Kidney epithelial cell (primary cell): Measurements from ENCODE around the gene DTX1. TPM values are rescaled to one million over a fixed set of nuclear protein-coding genes. Genes with fewer than 3 reads are reported as not detected.
"Not testable (repeated sequence)": the region's sequence is repeated elsewhere in the genome, so short reads cannot be mapped to it uniquely, and the experiment has no call there.

Source experiments
- DNase-seq: peaks from one replicate; pipeline ENCODE4 v3.0.0-alpha.2; 2010; ENCODE audit warnings: low read depth
- H3K27me3 ChIP-seq: 2 replicates; pipeline ENCODE4 v1.6.0; 2011; ENCODE audit warnings: low read length; ENCODE audit not compliant: control insufficient read depth, insufficient read depth
- H3K36me3 ChIP-seq: 2 replicates; pipeline ENCODE4 v1.5.1; 2011; ENCODE audit warnings: low read length; ENCODE audit not compliant: control insufficient read depth, insufficient read depth
- H3K4me3 ChIP-seq: 2 replicates; pipeline ENCODE4 v1.5.1; 2011; ENCODE audit warnings: low read depth, mild to moderate bottlenecking, control low read depth, low read length
- total RNA-seq: library from RNA; depleted of rRNA; stranded (reverse); fragments of >200 nt; gene quantifications from 2 replicates; pipeline ENCODE4 v1.2.3, GENCODE V29; 2015
- TF ChIP-seq, protein P1 (sequence below): IDR thresholded peaks from 2 replicates; pipeline ENCODE4 v1.5.1; 2011; ENCODE audit warnings: mild to moderate bottlenecking, moderate library complexity, low read length, control low read depth, inconsistent platforms; ENCODE audit not compliant: insufficient read depth, poor library complexity, severe bottlenecking

The DTX1 gene
- total RNA-seq, 1 donor from 2014 or later, result 1.8 TPM

DNA sequence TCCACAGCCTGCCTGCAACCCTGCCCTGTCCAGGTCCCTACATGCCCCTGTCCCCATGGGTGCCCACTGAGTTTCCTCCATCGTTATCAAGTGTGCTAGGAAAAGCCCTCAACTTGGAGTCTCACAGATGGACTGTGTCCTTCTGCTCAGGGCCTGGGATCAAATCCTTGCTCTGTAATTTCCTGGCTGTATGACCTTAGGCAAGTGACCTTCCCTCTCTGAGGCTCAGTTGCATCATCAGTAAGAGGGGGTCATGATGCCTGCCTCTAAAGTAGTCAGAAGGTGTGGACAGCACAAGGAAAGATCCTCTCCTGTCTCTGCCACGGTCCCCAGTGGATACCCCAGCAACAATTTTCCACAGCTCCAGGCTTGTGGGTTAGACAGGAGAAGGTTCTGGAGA lies 56.9 kb downstream of the DTX1 start:
- H3K27me3 ChIP-seq, result peaks cover 2% of the 10 kb centered on the region
- TF ChIP-seq, protein P1, sequence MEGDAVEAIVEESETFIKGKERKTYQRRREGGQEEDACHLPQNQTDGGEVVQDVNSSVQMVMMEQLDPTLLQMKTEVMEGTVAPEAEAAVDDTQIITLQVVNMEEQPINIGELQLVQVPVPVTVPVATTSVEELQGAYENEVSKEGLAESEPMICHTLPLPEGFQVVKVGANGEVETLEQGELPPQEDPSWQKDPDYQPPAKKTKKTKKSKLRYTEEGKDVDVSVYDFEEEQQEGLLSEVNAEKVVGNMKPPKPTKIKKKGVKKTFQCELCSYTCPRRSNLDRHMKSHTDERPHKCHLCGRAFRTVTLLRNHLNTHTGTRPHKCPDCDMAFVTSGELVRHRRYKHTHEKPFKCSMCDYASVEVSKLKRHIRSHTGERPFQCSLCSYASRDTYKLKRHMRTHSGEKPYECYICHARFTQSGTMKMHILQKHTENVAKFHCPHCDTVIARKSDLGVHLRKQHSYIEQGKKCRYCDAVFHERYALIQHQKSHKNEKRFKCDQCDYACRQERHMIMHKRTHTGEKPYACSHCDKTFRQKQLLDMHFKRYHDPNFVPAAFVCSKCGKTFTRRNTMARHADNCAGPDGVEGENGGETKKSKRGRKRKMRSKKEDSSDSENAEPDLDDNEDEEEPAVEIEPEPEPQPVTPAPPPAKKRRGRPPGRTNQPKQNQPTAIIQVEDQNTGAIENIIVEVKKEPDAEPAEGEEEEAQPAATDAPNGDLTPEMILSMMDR, result no peak
- no peaks in the 10 kb centered on the region for H3K36me3 ChIP-seq
- no peak for DNase-seq
- H3K4me3 ChIP-seq, result no peak overlapping the region

DNA sequence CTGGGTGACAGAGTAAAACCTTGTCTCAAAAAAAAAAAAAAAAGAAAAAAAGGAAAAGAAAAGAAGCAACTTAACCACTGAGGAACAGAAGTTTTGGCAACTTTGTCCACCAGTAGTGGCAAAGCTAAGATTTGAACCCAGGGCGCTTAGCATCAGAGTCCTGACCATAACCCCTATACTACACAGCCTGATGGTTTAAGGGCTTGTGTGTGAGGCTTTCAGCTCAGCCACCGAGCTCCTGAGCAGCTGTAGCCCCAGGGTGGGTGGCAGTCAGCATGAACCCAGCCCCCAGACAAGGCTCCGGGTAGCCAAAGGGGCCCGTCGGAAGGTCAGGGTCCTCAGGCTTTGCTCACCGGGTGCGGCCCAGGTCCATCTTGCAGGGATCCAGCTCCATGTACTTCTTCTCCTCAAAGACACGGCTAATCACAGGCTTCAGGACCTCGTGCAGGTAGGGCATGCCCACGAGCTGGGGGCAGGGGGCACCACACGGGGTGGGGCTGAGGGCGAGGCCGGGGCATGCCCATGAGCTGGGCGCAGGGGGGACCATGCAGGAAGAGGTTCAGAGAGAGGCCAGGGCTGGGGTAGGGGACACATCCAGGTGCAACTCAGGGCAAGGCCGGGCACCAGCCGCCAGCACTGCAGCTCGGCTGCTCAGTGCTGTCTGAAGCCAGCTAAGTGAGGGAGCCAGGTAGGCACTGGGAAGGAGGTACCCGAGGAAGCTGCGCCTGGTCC lies 58.1 kb downstream of the DTX1 start:
- H3K27me3 ChIP-seq, result peaks cover 2% of the 10 kb centered on the region
- H3K36me3 ChIP-seq, result no peaks in the 10 kb centered on the region
- no peak overlapping the region for H3K4me3 ChIP-seq
- no peak for DNase-seq
- TF ChIP-seq, protein P1, result no peak

DNA sequence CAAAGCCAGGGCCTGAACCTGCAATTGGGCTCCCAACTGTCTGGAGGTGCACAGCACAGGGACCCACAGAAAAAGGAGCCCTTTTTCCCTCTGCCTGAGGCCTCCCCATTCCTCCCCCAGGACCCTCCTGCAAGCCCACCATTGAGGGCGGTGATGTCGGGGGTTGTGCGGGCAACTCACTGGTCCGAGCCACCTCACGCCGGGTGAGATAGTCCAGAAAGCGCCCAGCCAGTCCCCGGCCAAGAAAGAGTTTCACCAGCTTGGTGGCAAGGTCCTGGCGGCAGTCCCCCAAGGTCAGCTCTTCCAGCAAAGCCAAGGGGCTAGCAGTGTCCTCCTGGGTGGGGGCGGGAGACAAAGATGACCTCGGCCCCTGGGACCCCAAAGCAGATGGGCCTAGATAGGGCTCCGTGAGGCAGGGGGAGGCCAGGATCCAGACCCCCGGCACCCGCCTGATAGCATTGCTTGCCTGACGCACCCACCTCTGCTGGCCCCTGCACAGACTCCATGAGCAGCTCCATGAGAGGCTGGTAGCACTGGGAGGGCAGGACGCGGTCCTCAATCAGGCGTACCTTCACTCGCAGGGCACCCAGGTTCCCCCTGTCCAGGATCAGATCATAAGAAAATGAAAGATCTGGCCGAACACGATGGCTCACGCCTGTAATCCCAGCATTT lies 59.1 kb downstream of the DTX1 start:
- no peak for DNase-seq
- Histone ChIP-seq H3K27me3 (peaks cover 2% of the 10 kb centered on the region), H3K36me3 (no peaks in the 10 kb centered on the region), H3K4me3 (no peak overlapping the region)
- TF ChIP-seq, protein P1, result no peak

DNA sequence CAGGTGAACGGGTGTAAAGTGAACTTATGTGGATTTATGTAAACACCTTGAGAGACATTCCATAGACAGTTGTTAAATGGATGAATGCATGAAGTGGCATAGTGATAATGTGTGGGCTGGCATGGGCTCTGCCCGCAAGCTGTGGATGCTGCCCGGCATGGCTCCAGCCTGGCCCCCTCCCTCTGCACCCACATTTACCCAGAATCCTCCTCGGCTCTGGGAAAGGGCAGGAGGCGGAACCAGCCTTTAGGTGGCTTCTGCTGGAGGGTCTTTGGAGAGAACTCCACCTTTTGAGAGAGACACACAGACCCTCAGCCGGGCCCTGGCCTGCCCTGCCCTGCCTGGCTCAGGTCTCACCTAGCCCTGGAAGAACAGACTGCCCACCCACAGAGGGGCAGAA lies 60.3 kb downstream of the DTX1 start:
- Histone ChIP-seq H3K36me3 (no peaks in the 10 kb centered on the region), H3K4me3 (no peak overlapping the region), H3K27me3 (peaks cover 2% of the 10 kb centered on the region)
- no peak for DNase-seq
- TF ChIP-seq, protein P1, result no peak

DNA sequence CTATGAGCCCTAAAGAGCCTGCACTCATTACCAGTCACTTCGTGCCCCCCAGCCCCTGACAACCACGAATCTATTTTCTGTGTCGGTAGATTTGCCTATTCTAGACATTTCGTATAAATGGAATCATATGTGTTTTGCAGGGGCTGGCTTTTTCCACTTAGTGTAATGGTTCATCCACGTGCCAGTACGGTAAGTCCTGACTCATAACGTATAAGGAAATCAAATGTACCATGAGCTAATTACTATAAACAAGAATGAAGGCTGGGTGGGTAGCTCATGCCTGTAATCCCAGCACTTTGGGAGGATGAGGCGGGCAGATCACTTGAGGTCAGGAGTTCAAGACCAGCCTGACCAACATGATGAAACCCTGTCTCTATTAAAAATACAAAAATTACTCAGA lies 61.2 kb downstream of the DTX1 start:
- DNase-seq, result not testable (repeated sequence)

DNA sequence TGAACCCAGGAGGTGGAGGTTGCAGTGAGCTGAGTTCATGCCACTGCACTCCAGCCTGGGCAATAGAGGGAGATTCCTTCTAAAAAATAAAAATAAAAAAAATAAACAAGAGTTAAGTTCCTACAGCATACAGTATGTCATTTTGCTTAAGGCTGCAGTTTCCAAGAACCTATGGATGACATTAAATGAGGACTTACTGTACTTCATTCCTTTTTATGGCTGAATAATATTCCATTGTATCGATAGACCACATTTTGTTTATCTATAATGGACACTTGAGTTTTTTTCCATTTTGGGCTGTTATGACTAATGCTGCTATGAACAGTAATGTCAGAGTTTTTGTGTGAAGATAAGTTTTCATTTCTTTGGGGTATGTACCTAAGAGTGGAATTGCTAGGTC lies 61.6 kb downstream of the DTX1 start:
- no peak for DNase-seq
- H3K27me3 ChIP-seq, result peaks cover 2% of the 10 kb centered on the region
- H3K36me3 ChIP-seq, result no peaks in the 10 kb centered on the region
- H3K4me3 ChIP-seq, result no peak overlapping the region
- TF ChIP-seq, protein P1, result no peak

More for the DNA sequence above, 61.2 kb downstream of the DTX1 start:
- H3K36me3 ChIP-seq, H3K27me3 ChIP-seq, H3K4me3 ChIP-seq: not testable (repeated sequence)
